AG04449 (cell line): ENCODE measurements around the gene COX5A.

Experiments used
- CTCF ChIA-PET: fragments of 350-600 bp; formaldehyde crosslinking; extraction: SDS; loops from one replicate; lab custom pipeline; 2021; ENCODE audit warnings: antibody characterized with exemption; lab: Yijun Ruan, JAX
- POLR2A ChIA-PET: fragments of 400-600, 350-600 bp; formaldehyde crosslinking; extraction: SDS; loops from one replicate; lab custom pipeline; 2020; ENCODE audit warnings: antibody characterized with exemption, inconsistent platforms; lab: Yijun Ruan, JAX
- DNase-seq: peaks from one replicate; pipeline ENCODE4 v3.0.0-alpha.2; 2010; ENCODE audit warnings: low read depth, low spot score
- H3K4me3 ChIP-seq: 2 replicates; pipeline ENCODE4 v1.5.1; 2011; ENCODE audit warnings: low read depth, mild to moderate bottlenecking, control low read depth, low read length
- TF ChIP-seq, protein P1 (sequence below): IDR thresholded peaks from one replicate; pipeline ENCODE4 v1.5.1; 2011; ENCODE audit warnings: mild to moderate bottlenecking, moderate library complexity, low read length, control low read depth, inconsistent platforms; ENCODE audit not compliant: insufficient read depth; ENCODE audit errors: missing control alignments

The COX5A gene

DNA sequence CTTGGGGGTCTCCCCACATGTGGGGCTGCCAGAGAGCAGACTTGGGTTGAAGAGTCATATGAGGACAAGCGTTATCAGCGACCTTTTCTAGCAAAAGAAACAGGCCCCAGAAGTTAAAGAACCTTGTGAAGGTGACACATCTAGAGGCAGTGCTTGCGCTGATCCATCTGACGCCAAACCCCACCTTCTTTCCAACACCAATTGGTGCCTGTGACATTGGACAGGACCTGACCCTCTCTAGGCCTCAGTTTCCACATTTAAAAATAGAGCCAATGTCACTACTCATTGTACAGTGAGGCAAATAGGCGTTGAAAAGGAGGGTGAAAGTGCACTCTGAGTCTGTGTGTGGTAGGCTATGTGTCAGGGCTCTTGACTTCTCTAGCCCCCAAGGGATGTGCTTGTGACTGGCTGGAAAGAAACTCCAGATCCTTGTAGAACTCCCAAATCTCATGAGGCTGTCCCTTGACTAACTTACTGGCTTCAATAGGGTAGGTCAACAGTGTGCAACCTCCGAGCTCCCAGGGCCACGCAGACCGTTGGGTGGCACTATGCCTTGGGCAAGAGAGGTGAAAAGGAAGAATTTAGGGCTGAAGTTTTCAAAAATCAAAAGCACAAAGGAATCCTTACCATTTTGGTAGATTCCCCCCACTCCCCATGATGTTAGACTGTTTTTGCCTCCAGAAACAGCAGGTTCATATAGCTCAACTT, 30.6 kb downstream of the COX5A start:
- H3K4me3 ChIP-seq, result peak overlapping the region; percentile 73
- ChIA-PET POLR2A (interaction anchor here (1.0 to 1.7 kb wide), 6 partner anchors 9 to 126 kb away, joined by 3 to 13 read pairs (median 6); partner anchors contain the start of genes COX5A, CSK and MPI), CTCF (interaction anchor here (0.8 to 8.8 kb wide), 4 partner anchors 8 to 127 kb away, joined by 4 to 134 read pairs (median 8); partner anchors contain the start of gene MPI)
- no peak for DNase-seq
- TF ChIP-seq, protein P1, sequence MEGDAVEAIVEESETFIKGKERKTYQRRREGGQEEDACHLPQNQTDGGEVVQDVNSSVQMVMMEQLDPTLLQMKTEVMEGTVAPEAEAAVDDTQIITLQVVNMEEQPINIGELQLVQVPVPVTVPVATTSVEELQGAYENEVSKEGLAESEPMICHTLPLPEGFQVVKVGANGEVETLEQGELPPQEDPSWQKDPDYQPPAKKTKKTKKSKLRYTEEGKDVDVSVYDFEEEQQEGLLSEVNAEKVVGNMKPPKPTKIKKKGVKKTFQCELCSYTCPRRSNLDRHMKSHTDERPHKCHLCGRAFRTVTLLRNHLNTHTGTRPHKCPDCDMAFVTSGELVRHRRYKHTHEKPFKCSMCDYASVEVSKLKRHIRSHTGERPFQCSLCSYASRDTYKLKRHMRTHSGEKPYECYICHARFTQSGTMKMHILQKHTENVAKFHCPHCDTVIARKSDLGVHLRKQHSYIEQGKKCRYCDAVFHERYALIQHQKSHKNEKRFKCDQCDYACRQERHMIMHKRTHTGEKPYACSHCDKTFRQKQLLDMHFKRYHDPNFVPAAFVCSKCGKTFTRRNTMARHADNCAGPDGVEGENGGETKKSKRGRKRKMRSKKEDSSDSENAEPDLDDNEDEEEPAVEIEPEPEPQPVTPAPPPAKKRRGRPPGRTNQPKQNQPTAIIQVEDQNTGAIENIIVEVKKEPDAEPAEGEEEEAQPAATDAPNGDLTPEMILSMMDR, result no peak

DNA sequence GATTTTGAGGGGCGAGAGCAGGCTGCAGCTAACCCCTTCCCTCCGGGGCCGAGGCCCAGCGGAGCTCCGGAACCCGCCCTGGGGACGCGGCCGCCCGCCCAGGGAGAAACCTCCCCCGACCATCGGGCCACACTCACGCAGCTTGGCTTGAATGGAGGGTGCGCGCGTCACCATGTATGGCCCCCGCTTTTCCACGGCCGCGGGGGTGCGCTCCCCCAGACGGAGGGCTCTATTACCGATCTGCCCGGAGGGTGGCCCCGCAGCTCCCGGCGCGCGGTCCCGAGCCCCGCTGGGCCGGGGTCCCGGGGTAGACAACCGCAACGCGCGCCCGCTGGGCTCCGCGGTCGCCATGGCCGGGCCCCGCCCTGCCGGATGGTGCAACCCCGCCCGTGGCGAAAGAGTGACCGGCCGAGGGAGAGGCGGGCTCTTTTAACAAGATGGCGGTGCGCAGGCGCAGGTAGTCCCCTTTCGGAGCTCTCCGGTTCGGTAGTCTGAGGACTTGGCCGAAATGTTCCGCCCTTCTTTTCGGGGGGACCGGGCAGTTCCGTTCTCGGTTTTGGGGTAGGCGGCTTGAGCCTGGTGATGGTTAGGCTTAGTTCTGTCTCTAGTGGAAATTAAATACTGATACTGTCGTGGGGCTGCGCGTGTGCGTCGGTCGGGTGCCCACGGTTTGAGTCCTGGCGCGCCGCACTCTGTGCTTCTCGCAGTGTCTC, 31.3 kb downstream of the COX5A start, which contains the start of gene FAM219B:
TSS of gene FAM219B (minus strand) at position 402 of the 713 bp plus-strand sequence. CDS start at position 351, 51 bp downstream.
- TF ChIP-seq, protein P1, result no peak
- peak within 1 kb of the TSS; percentile 73 for H3K4me3 ChIP-seq
- POLR2A ChIA-PET, result interaction anchor here (0.9 to 1.7 kb wide), 8 partner anchors 9 to 125 kb away, joined by 3 to 13 read pairs (median 5); partner anchors contain the start of genes COX5A, CSK and MPI
- DNase-seq, result no peak
- CTCF ChIA-PET, result interaction anchor here (0.7 to 8.8 kb wide), 12 partner anchors 9 to 275 kb away, joined by 3 to 134 read pairs (median 3); partner anchors contain the start of genes MPI and RPP25

DNA sequence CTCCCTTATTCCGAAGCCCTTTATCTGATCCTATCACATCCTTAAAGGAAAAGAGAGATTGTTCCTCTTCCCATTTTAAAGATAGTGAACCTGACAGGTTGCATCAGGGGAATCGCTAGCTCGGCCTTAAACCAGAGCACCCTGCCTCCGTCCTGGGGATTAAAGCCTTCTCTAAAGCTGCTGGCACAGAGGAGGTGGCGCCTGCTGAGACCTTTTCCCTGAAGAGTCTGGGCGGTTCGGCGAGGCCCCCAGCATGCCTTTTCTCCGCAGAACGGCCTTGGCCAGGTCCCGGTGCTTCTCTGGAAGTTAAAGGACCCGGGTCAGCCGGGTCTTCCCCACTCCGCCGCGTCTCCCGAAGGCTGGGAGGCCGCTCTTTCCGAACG, 31.8 kb downstream of the COX5A start:
- TF ChIP-seq, protein P1, result no peak
- POLR2A ChIA-PET, result interaction anchor here (0.9 to 1.7 kb wide), 8 partner anchors 8 to 125 kb away, joined by 3 to 13 read pairs (median 5); partner anchors contain the start of genes COX5A, CSK and MPI
- no peak for DNase-seq
- peak overlapping the region; percentile 73 for H3K4me3 ChIP-seq
- CTCF ChIA-PET, result interaction anchor here (0.7 to 8.8 kb wide), 12 partner anchors 10 to 274 kb away, joined by 3 to 134 read pairs (median 3); partner anchors contain the start of genes MPI and RPP25

DNA sequence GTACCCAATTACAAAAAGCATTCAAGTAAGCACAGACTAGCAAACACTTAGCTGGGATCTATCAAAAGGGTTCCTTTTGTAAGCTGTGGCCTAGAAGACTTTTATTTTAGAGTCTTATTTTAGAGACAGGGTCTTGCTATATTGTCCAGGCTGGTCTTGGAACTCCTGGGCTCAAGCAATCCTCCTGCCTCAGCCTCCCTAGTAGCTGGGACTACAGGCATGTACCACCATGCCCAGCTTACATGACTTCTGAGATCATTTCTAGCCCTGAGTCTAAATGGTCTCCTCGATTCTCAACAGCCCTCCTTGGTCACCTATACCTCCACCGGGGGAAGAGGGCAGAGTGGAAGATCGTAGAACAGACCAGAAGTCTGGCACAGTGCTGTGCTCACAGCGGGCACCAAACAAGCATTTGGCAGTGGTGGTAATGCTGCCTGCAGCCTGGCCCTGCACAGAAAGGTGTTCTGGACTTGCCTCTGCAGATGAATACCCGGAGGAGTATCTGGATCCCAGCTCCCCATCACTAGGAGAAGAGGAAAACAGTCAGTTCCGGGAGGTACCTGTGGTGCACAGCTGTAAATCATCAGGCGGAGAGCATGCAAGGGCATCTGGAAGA, 33.6 kb downstream of the COX5A start:
- ChIA-PET POLR2A (no interaction called here), CTCF (interaction anchor here (0.7 to 8.8 kb wide), 10 partner anchors 9 to 300 kb away, joined by 3 to 134 read pairs (median 5); partner anchors contain the start of genes MPI and ULK3)
- no peak for DNase-seq

DNA sequence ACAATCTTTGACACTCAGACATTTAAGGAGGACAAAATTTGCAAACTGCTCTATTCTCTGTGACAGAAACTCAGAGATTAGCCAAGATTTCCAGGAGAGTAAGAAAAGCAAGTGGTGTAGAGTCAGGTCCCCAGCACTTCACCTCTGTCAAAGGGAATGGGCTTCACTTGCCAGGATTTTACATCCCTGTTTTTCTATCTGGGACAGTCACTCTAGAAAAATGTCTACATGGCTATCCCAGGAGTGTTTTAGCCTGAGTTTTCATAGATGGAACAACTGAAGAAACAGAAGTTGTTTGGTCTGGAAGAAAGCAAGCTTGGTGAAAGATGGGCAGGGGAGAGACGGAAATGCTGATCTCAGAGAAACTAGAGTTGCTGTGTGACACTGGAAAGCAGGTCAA, 34.2 kb downstream of the COX5A start:
- ChIA-PET CTCF (interaction anchor here (0.7 to 8.8 kb wide), 11 partner anchors 9 to 300 kb away, joined by 3 to 134 read pairs (median 6); partner anchors contain the start of genes MPI and ULK3), POLR2A (no interaction called here)
- no peak overlapping the region for H3K4me3 ChIP-seq
- DNase-seq, result no peak
- TF ChIP-seq, protein P1, result no peak

More for the DNA sequence above, 33.6 kb downstream of the COX5A start:
- H3K4me3 ChIP-seq, result no peak overlapping the region
- TF ChIP-seq, protein P1, result no peak
